Loucy (cell line): Measurements from ENCODE around the gene RYR2.

Experiments
- CTCF ChIP-seq: fragments of 200-600 bp; sonication (generic); conservative IDR thresholded peaks from 2 replicates; pipeline ENCODE4 v1.5.1; 2014; ENCODE audit warnings: mild to moderate bottlenecking, antibody characterized with exemption, low read length
- EZH2phosphoT487 ChIP-seq: fragments of 200-600 bp; IDR thresholded peaks from 2 replicates; pipeline ENCODE4 v1.6.1; 2018; ENCODE audit warnings: antibody characterized with exemption, mild to moderate bottlenecking, moderate library complexity, borderline replicate concordance

DNA sequence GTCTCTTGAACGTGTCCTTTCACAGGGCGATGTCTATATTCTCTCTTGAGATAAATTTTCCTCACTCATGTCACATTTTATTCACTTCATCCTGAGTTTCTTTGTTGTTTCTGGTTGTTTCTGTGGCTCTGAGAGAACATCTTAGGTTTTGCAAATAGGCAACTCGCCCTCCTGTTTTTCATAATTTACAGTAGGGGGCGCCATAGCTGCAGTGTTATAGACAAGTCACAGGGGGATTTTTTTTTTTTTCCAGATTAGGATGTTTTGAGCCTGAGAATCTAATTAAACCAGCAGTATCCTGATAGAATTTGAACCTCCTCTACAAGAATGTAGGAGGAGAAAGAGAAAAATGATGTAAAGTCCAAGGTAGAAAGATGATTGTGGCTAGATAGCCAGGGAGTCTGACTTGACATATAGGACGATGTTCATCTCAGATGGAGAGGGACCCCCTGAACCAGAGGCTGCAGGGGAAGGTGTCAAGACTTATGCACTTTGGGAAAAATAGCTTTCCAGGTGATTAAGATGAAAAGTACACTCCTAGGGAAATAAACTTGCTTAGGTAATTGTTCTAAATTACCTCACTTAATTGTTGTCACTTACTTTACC is 772.4 kb downstream of the RYR2 start:
- TF ChIP-seq CTCF (peak; percentile 81), EZH2phosphoT487 (no peak)
